ENCODE measurements around the gene GRM7. TPM values are rescaled to one million over a fixed set of nuclear protein-coding genes. Genes with fewer than 3 reads are reported as not detected.

GRM7 gene
- total and polyA plus RNA-seq, 5 experiments from 2014 or later, result not detected

GRCh38 chr3:7309641-7310102, 448.8 kb downstream of the GRM7 start:
- Mint-ChIP-seq H3K4me1 (peaks cover 0 to 2% (median 0%) of the 10 kb centered on the region in 4 donors), H3K9me3 (peaks cover 0 to 11% (median 0%) of the 10 kb centered on the region in 9 donors), H3K36me3 (no peaks in the 10 kb centered on the region), H3K27me3 (peaks cover 0 to 12% (median 0%) of the 10 kb centered on the region in 5 donors), H3K27ac (no peak overlapping the region), H3K4me3 (no peak overlapping the region)
- POLR2A ChIA-PET, result no interaction called here
- DNase-seq (no peak), ATAC-seq (no peak)

GRCh38 chr3:7315037-7315436, 454.1 kb downstream of the GRM7 start:
- H3K27me3 Mint-ChIP-seq, result peaks cover 0 to 12% (median 2%) of the 10 kb centered on the region in 5 donors
- H3K4me3 Mint-ChIP-seq, result no peak overlapping the region
- H3K27ac Mint-ChIP-seq, result no peak overlapping the region
- POLR2A ChIA-PET, result no interaction called here
- no peak for DNase-seq
- ATAC-seq, result no peak
- H3K4me1 Mint-ChIP-seq, result no peaks in the 10 kb centered on the region
- no peaks in the 10 kb centered on the region for H3K36me3 Mint-ChIP-seq
- H3K9me3 Mint-ChIP-seq, result peaks cover 0 to 21% (median 2%) of the 10 kb centered on the region in 9 donors

- Mint-ChIP-seq H3K36me3 (no peaks in the 10 kb centered on the region), H3K9me3 (peaks cover 0 to 4% (median 0%) of the 10 kb centered on the region in 9 donors), H3K27me3 (no peaks in the 10 kb centered on the region), H3K4me3 (no peak overlapping the region), H3K27ac (no peak overlapping the region), H3K4me1 (no peaks in the 10 kb centered on the region)
- POLR2A ChIA-PET, result no interaction called here
- DNase-seq, result no peak
- ATAC-seq, result no peak
Measured at GRCh38 chr3:7322957-7323669, 462.2 kb downstream of the GRM7 start.

- no peaks in the 10 kb centered on the region for H3K36me3 Mint-ChIP-seq
- peaks cover 0 to 3% (median 2%) of the 10 kb centered on the region in 5 donors for H3K27me3 Mint-ChIP-seq
- DNase-seq, result no peak
- H3K4me3 Mint-ChIP-seq, result no peak overlapping the region
- peaks cover 0 to 4% (median under 1%) of the 10 kb centered on the region in 9 donors for H3K9me3 Mint-ChIP-seq
- no peak overlapping the region for H3K27ac Mint-ChIP-seq
- POLR2A ChIA-PET, result no interaction called here
- no peak for ATAC-seq
- H3K4me1 Mint-ChIP-seq, result no peaks in the 10 kb centered on the region
Measured at GRCh38 chr3:7328339-7328738, 467.4 kb downstream of the GRM7 start.

GRCh38 chr3:7332696-7333095, 471.8 kb downstream of the GRM7 start:
- Mint-ChIP-seq H3K36me3 (no peaks in the 10 kb centered on the region), H3K27me3 (peaks cover 0 to 3% (median 2%) of the 10 kb centered on the region in 5 donors), H3K4me3 (no peak overlapping the region), H3K27ac (no peak overlapping the region), H3K9me3 (peaks cover 0 to 26% (median 3%) of the 10 kb centered on the region in 9 donors), H3K4me1 (no peaks in the 10 kb centered on the region)
- POLR2A ChIA-PET, result no interaction called here
- DNase-seq, result no peak
- no peak for ATAC-seq

- DNase-seq (no peak), ATAC-seq (no peak)
- Mint-ChIP-seq H3K4me3 (no peak overlapping the region), H3K36me3 (no peaks in the 10 kb centered on the region), H3K4me1 (no peaks in the 10 kb centered on the region), H3K27ac (no peak overlapping the region), H3K27me3 (peaks cover 0 to 3% (median 2%) of the 10 kb centered on the region in 5 donors), H3K9me3 (peaks cover 0 to 26% (median 4%) of the 10 kb centered on the region in 9 donors)
- POLR2A ChIA-PET, result no interaction called here
Measured at GRCh38 chr3:7333125-7333524, 472.2 kb downstream of the GRM7 start.

- DNase-seq (no peak), ATAC-seq (no peak)
- no peaks in the 10 kb centered on the region for H3K27me3 Mint-ChIP-seq
- no peaks in the 10 kb centered on the region for H3K4me1 Mint-ChIP-seq
- no peaks in the 10 kb centered on the region for H3K36me3 Mint-ChIP-seq
- no peak overlapping the region for H3K27ac Mint-ChIP-seq
- peaks cover 0 to 13% (median 1%) of the 10 kb centered on the region in 9 donors for H3K9me3 Mint-ChIP-seq
- H3K4me3 Mint-ChIP-seq, result no peak overlapping the region
- POLR2A ChIA-PET, result no interaction called here
Measured at GRCh38 chr3:7340795-7341194, 479.9 kb downstream of the GRM7 start.

- POLR2A ChIA-PET, result no interaction called here
- DNase-seq (no peak), ATAC-seq (no peak)
- Mint-ChIP-seq H3K27ac (no peak overlapping the region), H3K4me3 (no peak overlapping the region), H3K9me3 (peaks cover 0 to 12% (median 0%) of the 10 kb centered on the region in 9 donors), H3K36me3 (no peaks in the 10 kb centered on the region), H3K27me3 (no peaks in the 10 kb centered on the region), H3K4me1 (no peaks in the 10 kb centered on the region)
Measured at GRCh38 chr3:7346364-7346763, 485.4 kb downstream of the GRM7 start.

- no peaks in the 10 kb centered on the region for H3K4me1 Mint-ChIP-seq
- DNase-seq, result no peak
- POLR2A ChIA-PET, result no interaction called here
- H3K9me3 Mint-ChIP-seq, result peaks cover 0 to 3% (median 0%) of the 10 kb centered on the region in 9 donors
- peaks cover 0 to 2% (median 0%) of the 10 kb centered on the region in 5 donors for H3K27me3 Mint-ChIP-seq
- H3K36me3 Mint-ChIP-seq, result no peaks in the 10 kb centered on the region
- no peak overlapping the region for H3K4me3 Mint-ChIP-seq
- ATAC-seq, result no peak
- H3K27ac Mint-ChIP-seq, result no peak overlapping the region
Measured at GRCh38 chr3:7357101-7357500, 496.2 kb downstream of the GRM7 start.

GRCh38 chr3:7367968-7368367, 507.1 kb downstream of the GRM7 start:
- DNase-seq (no peak), ATAC-seq (no peak)
- H3K27me3 Mint-ChIP-seq, result peaks cover 0 to 1% (median 0%) of the 10 kb centered on the region in 5 donors
- POLR2A ChIA-PET, result no interaction called here
- H3K4me3 Mint-ChIP-seq, result no peak overlapping the region
- H3K36me3 Mint-ChIP-seq, result no peaks in the 10 kb centered on the region
- no peak overlapping the region for H3K27ac Mint-ChIP-seq
- peaks cover 0 to 3% (median 0%) of the 10 kb centered on the region in 9 donors for H3K9me3 Mint-ChIP-seq
- no peaks in the 10 kb centered on the region for H3K4me1 Mint-ChIP-seq

GRCh38 chr3:7368597-7368996, 507.7 kb downstream of the GRM7 start:
- DNase-seq, result no peak
- no peaks in the 10 kb centered on the region for H3K4me1 Mint-ChIP-seq
- H3K9me3 Mint-ChIP-seq, result peaks cover 0 to 3% (median 0%) of the 10 kb centered on the region in 9 donors
- H3K4me3 Mint-ChIP-seq, result no peak overlapping the region
- peaks cover 0 to 1% (median 0%) of the 10 kb centered on the region in 5 donors for H3K27me3 Mint-ChIP-seq
- POLR2A ChIA-PET, result no interaction called here
- ATAC-seq, result no peak
- no peak overlapping the region for H3K27ac Mint-ChIP-seq
- H3K36me3 Mint-ChIP-seq, result no peaks in the 10 kb centered on the region

GRCh38 chr3:7371693-7372572, 511.0 kb downstream of the GRM7 start:
- ATAC-seq, result no peak

GRCh38 chr3:7377103-7377502, 516.2 kb downstream of the GRM7 start:
- DNase-seq (no peak), ATAC-seq (no peak)
- POLR2A ChIA-PET, result no interaction called here
- no peaks in the 10 kb centered on the region for H3K36me3 Mint-ChIP-seq
- H3K27ac Mint-ChIP-seq, result no peak overlapping the region
- H3K4me3 Mint-ChIP-seq, result no peak overlapping the region
- peaks cover 0 to 3% (median 0%) of the 10 kb centered on the region in 9 donors for H3K9me3 Mint-ChIP-seq
- H3K27me3 Mint-ChIP-seq, result peaks cover 0 to 9% (median 0%) of the 10 kb centered on the region in 5 donors
- no peaks in the 10 kb centered on the region for H3K4me1 Mint-ChIP-seq

More at GRCh38 chr3:7371693-7372572, 511.0 kb downstream of the GRM7 start:
- DNase-seq, result no peak
- POLR2A ChIA-PET, result no interaction called here
- H3K9me3 Mint-ChIP-seq, result peaks cover 0 to 3% (median 0%) of the 10 kb centered on the region in 9 donors
- no peaks in the 10 kb centered on the region for H3K36me3 Mint-ChIP-seq
- no peaks in the 10 kb centered on the region for H3K4me1 Mint-ChIP-seq
- H3K27me3 Mint-ChIP-seq, result peaks cover 0 to 9% (median 1%) of the 10 kb centered on the region in 5 donors
- no peak overlapping the region for H3K27ac Mint-ChIP-seq
- H3K4me3 Mint-ChIP-seq, result no peak overlapping the region

Measured in naive thymus-derived CD8-positive, alpha-beta T cell (primary cell).